CD4-positive, alpha-beta T cell treated with Interleukin-17A for 4 hours (primary cell): ENCODE data around the gene SOX3.

ENCODE experiments used
- DNase-seq: peaks from one replicate; pipeline ENCODE4 v3.0.0-alpha.2; 2020; ENCODE audit warnings: mixed read lengths

SOX3 gene

DNA sequence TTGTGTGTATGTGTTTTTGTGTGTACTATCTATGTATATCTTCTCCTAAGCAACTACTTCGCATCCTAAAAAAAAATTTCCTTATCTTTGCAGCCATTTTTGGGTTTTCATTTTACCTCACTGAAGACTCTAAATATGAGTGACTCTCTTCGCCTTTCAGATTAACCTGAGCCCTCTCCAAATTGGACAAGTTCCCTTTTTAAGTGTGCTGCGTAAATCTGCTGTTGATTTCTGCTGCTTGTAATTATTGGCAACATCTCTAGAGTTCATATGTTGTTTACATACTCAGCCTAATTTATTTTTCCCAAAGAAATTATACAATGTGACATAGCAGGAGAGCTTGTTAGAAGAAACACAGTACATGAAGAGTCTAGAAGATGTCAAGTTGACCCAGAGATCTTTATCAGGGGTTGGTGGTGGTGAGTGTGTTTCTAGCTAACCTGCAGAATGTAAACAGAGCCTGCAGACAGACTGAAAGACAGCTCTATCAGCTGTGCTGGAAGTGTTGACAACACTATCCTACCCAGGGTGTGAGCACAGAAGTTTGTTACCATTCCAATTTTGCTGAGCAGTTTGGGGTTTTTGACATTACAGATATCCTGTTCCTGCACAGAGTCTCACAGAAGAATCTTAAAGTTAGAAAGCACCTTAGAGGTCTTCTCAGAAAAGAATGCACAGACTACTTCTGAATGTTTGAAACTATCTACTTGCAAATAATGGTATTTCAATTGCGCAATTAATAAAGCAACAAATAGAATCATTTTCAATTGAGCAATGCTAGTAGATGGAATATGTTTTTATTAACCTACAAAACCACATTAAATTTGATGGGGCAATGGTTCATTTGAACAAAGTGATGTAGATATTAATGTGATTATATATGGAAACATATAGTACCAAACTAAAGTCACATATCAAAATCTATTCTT, 12.5 kb downstream of the SOX3 start:
- DNase-seq = no peak

GRCh38 chrX:140480765-140481164, 24.1 kb downstream of the SOX3 start:
- DNase-seq = no peak

- DNase-seq = no peak
These were observed 26.9 kb downstream of the SOX3 start for GRCh38 chrX:140477987-140478386.

- DNase-seq = no peak
These were observed 29.8 kb downstream of the SOX3 start for GRCh38 chrX:140475025-140475424.

DNA sequence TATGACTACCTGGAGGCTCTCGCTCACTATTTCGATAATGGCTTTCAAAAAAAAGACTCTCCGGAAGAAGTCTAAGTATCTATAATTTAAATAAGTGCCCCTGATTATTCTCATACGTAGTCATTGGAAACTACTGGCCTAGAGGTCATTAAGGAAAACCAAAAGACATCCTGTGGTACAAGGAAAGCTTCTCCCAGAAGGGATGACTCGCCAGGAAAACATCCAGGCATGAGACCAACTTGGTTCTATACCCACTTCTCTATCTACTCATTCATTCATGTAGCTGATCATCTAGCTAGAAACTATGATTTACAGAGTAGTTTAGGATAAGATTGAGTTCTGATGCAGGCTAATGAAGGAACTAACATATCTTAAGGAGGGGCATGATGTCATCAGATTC, 37.7 kb downstream of the SOX3 start:
- no peak for DNase-seq
